ENCODE data around the gene ASAP2.

The ASAP2 gene

GRCh38 chr2:9284521-9285297 lies 78.1 kb downstream of the ASAP2 start:
- ATAC-seq (replicated peaks), result no peak
- H3K36me3 Mint-ChIP-seq, result no peaks in the 10 kb centered on the region
- no peaks in the 10 kb centered on the region for H3K9me3 Mint-ChIP-seq
- H3K27ac Mint-ChIP-seq, result no peak overlapping the region
- H3K27me3 Mint-ChIP-seq, result no peaks in the 10 kb centered on the region
- H3K4me1 Mint-ChIP-seq, result peaks cover 0 to 3% of the 10 kb centered on the region in 2 donors
- no peak overlapping the region for H3K4me3 Mint-ChIP-seq
- DNase-seq, result no peak

- no peak for DNase-seq
Observed at GRCh38 chr2:9285385-9285920, 78.8 kb downstream of the ASAP2 start.

GRCh38 chr2:9285921-9286320 lies 79.3 kb downstream of the ASAP2 start:
- no peak overlapping the region for H3K27ac Mint-ChIP-seq
- H3K9me3 Mint-ChIP-seq, result no peaks in the 10 kb centered on the region
- H3K4me3 Mint-ChIP-seq, result no peak overlapping the region
- no peaks in the 10 kb centered on the region for H3K36me3 Mint-ChIP-seq
- no peaks in the 10 kb centered on the region for H3K27me3 Mint-ChIP-seq
- DNase-seq (no peak), ATAC-seq (replicated peaks) (no peak)
- H3K4me1 Mint-ChIP-seq, result peaks cover 0 to 3% of the 10 kb centered on the region in 2 donors

More at GRCh38 chr2:9285385-9285920, 78.8 kb downstream of the ASAP2 start:
- Mint-ChIP-seq H3K4me1 (peaks cover 0 to 3% of the 10 kb centered on the region in 2 donors), H3K9me3 (no peaks in the 10 kb centered on the region), H3K27me3 (no peaks in the 10 kb centered on the region), H3K36me3 (no peaks in the 10 kb centered on the region), H3K27ac (no peak overlapping the region), H3K4me3 (no peak overlapping the region)
- no peak for ATAC-seq (replicated peaks)

- DNase-seq (no peak), ATAC-seq (replicated peaks) (no peak)
- Mint-ChIP-seq H3K27me3 (peaks cover 0 to 7% of the 10 kb centered on the region in 2 donors), H3K36me3 (no peaks in the 10 kb centered on the region), H3K4me3 (no peak overlapping the region), H3K9me3 (no peaks in the 10 kb centered on the region), H3K27ac (no peak overlapping the region), H3K4me1 (peaks cover 0 to 3% of the 10 kb centered on the region in 2 donors)
Observed at GRCh38 chr2:9286554-9287399, 80.2 kb downstream of the ASAP2 start.

- H3K4me1 Mint-ChIP-seq, result peaks cover 0 to 5% of the 10 kb centered on the region in 2 donors
- DNase-seq (no peak), ATAC-seq (replicated peaks) (no peak)
- H3K4me3 Mint-ChIP-seq, result no peak overlapping the region
- H3K9me3 Mint-ChIP-seq, result no peaks in the 10 kb centered on the region
- peaks cover 0 to 10% of the 10 kb centered on the region in 2 donors for H3K27me3 Mint-ChIP-seq
- H3K36me3 Mint-ChIP-seq, result no peaks in the 10 kb centered on the region
- H3K27ac Mint-ChIP-seq, result no peak overlapping the region
Observed at GRCh38 chr2:9287400-9288045, 80.9 kb downstream of the ASAP2 start.

- ATAC-seq (replicated peaks), result no peak
- Mint-ChIP-seq H3K4me1 (peaks cover 0 to 5% of the 10 kb centered on the region in 2 donors), H3K9me3 (no peaks in the 10 kb centered on the region), H3K36me3 (no peaks in the 10 kb centered on the region), H3K27ac (no peak overlapping the region), H3K27me3 (peaks cover 0 to 10% of the 10 kb centered on the region in 2 donors), H3K4me3 (no peak overlapping the region)
- no peak for DNase-seq
Observed at GRCh38 chr2:9288233-9288632, 81.6 kb downstream of the ASAP2 start.

GRCh38 chr2:9288681-9289338 lies 82.2 kb downstream of the ASAP2 start:
- Mint-ChIP-seq H3K9me3 (no peaks in the 10 kb centered on the region), H3K36me3 (no peaks in the 10 kb centered on the region), H3K27ac (no peak overlapping the region), H3K4me1 (peaks cover 0 to 5% of the 10 kb centered on the region in 2 donors), H3K4me3 (no peak overlapping the region), H3K27me3 (peaks cover 0 to 10% of the 10 kb centered on the region in 2 donors)
- ATAC-seq (replicated peaks) (no peak), DNase-seq (no peak)

- Mint-ChIP-seq H3K27me3 (peaks cover 0 to 11% of the 10 kb centered on the region in 2 donors), H3K9me3 (no peaks in the 10 kb centered on the region), H3K27ac (no peak overlapping the region), H3K4me1 (peaks cover 0 to 5% of the 10 kb centered on the region in 2 donors), H3K36me3 (no peaks in the 10 kb centered on the region), H3K4me3 (no peak overlapping the region)
- ATAC-seq (replicated peaks), result no peak
- no peak for DNase-seq
Observed at GRCh38 chr2:9291331-9291730, 84.7 kb downstream of the ASAP2 start.

- Mint-ChIP-seq H3K36me3 (no peaks in the 10 kb centered on the region), H3K9me3 (no peaks in the 10 kb centered on the region), H3K4me3 (no peak overlapping the region), H3K27ac (no peak overlapping the region), H3K27me3 (peaks cover 0 to 15% of the 10 kb centered on the region in 2 donors), H3K4me1 (peaks cover 0 to 5% of the 10 kb centered on the region in 2 donors)
- ATAC-seq (replicated peaks), result no peak
- DNase-seq, result no peak
Observed at GRCh38 chr2:9291866-9292265, 85.3 kb downstream of the ASAP2 start.

GRCh38 chr2:9292426-9292825 lies 85.8 kb downstream of the ASAP2 start:
- no peak for DNase-seq
- Mint-ChIP-seq H3K27ac (no peak overlapping the region), H3K27me3 (peaks cover 0 to 15% of the 10 kb centered on the region in 2 donors), H3K36me3 (no peaks in the 10 kb centered on the region), H3K4me1 (peaks cover 0 to 5% of the 10 kb centered on the region in 2 donors), H3K4me3 (no peak overlapping the region), H3K9me3 (no peaks in the 10 kb centered on the region)
- no peak for ATAC-seq (replicated peaks)

- Mint-ChIP-seq H3K4me1 (peaks cover 0 to 2% of the 10 kb centered on the region in 2 donors), H3K36me3 (no peaks in the 10 kb centered on the region), H3K9me3 (no peaks in the 10 kb centered on the region), H3K4me3 (no peak overlapping the region), H3K27ac (no peak overlapping the region), H3K27me3 (peaks cover 0 to 15% of the 10 kb centered on the region in 2 donors)
- ATAC-seq (replicated peaks) (no peak), DNase-seq (no peak)
Observed at GRCh38 chr2:9294764-9295163, 88.2 kb downstream of the ASAP2 start.

- H3K4me3 Mint-ChIP-seq, result no peak overlapping the region
- H3K4me1 Mint-ChIP-seq, result peaks cover 0 to 2% of the 10 kb centered on the region in 2 donors
- ATAC-seq (replicated peaks), result no peak
- peaks cover 0 to 10% of the 10 kb centered on the region in 2 donors for H3K27me3 Mint-ChIP-seq
- DNase-seq, result no peak
- no peaks in the 10 kb centered on the region for H3K9me3 Mint-ChIP-seq
- no peak overlapping the region for H3K27ac Mint-ChIP-seq
- no peaks in the 10 kb centered on the region for H3K36me3 Mint-ChIP-seq
Observed at GRCh38 chr2:9296559-9296958, 89.9 kb downstream of the ASAP2 start.

- no peak for DNase-seq
Observed at GRCh38 chr2:9297156-9297555, 90.5 kb downstream of the ASAP2 start.

GRCh38 chr2:9297807-9298206 lies 91.2 kb downstream of the ASAP2 start:
- no peak overlapping the region for H3K27ac Mint-ChIP-seq
- H3K9me3 Mint-ChIP-seq, result no peaks in the 10 kb centered on the region
- DNase-seq (no peak), ATAC-seq (replicated peaks) (no peak)
- H3K27me3 Mint-ChIP-seq, result peaks cover 0 to 4% of the 10 kb centered on the region in 2 donors
- no peak overlapping the region for H3K4me3 Mint-ChIP-seq
- H3K36me3 Mint-ChIP-seq, result no peaks in the 10 kb centered on the region
- H3K4me1 Mint-ChIP-seq, result no peaks in the 10 kb centered on the region

More at GRCh38 chr2:9297156-9297555, 90.5 kb downstream of the ASAP2 start:
- Mint-ChIP-seq H3K36me3 (no peaks in the 10 kb centered on the region), H3K4me3 (no peak overlapping the region), H3K9me3 (no peaks in the 10 kb centered on the region), H3K27me3 (peaks cover 0 to 4% of the 10 kb centered on the region in 2 donors), H3K4me1 (no peaks in the 10 kb centered on the region), H3K27ac (no peak overlapping the region)
- ATAC-seq (replicated peaks), result no peak

Measured in stimulated activated naive B cell treated with anti-CD40 and anti-IgM and Interleukin-4, amounts not matched to agents 10 μg/mL and 1 μg/mL and 100 μg/mL, for 72 hours (primary cell).